Tongue (tissue), 2 donors: ENCODE measurements around the gene PCCA. TPM values are rescaled to one million over a fixed set of nuclear protein-coding genes. Genes with fewer than 3 reads are reported as not detected.
A peak's percentile ranks its signal among the peaks of the same experiment; 100 is the strongest.
"Not testable (repeated sequence)": the region's sequence is repeated elsewhere in the genome, so short reads cannot be mapped to it uniquely, and the experiment has no call there.

Experiments used
- DNase-seq: peaks from one replicate; pipeline ENCODE4 v3.0.0-alpha.2; 2015
- total RNA-seq: library from RNA; depleted of rRNA; stranded (reverse); fragments of >200 nt; gene quantifications from one replicate; pipeline ENCODE4 v1.2.3, GENCODE V29; 2014

The PCCA gene
- total RNA-seq, 1 donor from 2014 or later: 59.7 TPM

DNA sequence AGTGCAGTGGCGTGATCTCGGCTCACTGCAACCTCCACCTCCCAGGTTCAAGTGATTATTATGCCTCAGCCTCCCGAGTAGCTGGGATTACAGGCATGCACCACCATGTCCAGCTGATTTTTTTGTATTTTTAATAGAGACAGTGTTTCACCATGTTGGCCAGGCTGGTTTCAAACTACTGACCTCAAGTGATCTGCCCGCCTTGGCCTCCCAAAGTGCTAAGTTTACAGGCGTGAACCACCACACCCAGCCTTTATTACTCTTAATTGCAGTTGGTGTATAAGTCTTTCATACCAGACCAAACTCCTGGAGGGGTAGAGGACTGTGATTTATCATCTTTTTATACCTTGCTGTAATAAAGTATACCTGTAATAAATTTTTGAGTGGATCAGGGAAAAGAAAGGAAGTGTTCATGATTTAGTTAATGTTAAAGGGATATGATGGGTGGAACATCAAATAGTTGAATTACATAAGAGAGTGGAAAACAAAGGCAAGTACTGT, 52.6 kb downstream of the PCCA start:
- DNase-seq: not testable (repeated sequence)

DNA sequence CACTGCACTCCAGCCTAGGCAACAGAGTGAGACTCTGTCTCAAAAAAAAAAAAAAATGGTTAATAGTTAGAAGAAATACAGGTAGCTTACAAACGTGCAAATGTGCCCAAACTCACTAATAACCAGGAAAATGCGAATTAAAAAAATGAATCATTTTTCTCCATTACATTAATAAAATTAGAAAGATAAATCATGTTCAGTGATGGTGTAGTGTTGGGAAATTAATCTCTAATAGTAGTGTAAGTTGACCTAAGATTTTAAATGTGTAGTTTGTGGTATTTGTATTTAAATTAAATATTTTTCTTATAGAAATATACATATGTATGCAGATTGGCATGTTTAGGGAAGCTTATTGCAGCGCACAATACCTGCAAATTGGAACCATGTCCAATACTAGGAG, 57.6 kb downstream of the PCCA start:
- DNase-seq: no peak

DNA sequence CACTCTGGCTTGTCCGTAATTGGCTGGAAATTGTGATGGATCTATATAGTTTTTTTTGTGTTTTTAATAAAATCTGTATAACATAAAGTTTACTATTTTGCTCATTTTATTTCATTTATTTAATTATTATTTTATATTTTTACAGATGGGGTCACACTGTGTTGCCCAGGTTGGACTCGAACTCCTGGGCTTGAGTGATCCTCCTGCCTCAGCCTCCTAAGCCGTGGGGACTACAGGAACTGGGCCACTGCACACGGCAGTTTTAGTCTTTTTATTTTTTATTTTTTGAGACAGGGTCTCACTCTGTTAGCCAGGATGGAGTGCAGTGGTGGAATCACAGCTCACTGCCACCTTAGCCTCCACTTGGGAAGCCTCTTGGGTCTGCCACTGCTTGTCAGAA, 58.9 kb downstream of the PCCA start:
- DNase-seq: no peak

DNA sequence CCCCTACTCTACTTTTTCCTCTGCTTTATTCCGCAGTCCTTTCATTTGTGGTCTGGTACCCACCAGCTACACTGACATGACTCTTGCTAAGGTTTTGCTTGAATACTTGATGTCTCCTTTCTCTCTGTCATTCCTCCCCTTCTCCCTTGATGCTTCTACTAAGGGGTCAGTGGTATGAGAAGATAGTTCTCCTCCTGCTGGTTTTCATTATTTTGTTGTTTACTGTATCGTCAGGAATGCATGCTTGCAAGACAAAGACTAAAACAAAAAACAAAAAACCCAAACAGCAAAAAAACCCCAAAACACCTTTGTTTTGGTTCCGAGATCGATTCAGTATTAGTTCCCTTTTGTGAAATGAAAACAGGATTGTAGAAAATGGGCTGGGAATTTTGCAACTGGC, 59.5 kb downstream of the PCCA start:
- DNase-seq: no peak

DNA sequence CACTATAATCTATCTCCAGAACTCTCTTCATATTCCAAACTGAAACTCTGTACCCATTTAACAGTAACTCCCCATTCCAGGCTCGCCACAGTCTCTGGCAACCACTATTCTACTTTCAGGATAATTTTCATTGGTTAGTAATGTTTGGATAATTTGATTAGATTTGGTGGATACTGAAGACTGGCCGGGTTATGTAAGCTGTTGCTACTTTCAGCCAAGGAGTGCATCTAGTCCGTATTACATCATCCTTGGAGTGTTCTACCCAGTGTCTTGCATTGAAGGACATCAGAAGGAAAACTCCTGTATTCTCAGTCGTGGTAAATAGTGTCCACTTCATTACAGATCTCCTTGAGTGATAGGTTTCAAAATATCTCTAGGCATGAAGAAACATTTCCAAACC, 60.5 kb downstream of the PCCA start:
- no peak for DNase-seq

DNA sequence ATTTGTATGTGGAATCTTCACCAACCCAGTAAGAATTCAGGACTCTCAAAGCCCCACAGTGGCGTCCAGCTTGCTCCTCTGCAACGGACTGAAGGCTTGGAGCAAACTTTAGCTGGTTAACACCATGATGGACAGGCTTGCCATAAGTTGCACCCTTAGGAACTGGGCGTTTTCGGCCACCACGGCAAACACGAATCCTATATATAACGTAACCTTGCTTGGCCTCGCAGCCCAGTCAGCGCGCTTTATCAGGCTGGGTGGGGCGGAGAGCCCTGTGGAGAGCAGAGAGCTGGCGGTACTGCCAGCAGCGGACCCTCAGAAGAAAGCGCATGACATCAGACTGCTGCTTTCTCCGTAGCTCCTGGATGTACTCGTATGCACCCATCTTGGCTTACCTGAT, 61.8 kb downstream of the PCCA start:
- not testable (repeated sequence) for DNase-seq

DNA sequence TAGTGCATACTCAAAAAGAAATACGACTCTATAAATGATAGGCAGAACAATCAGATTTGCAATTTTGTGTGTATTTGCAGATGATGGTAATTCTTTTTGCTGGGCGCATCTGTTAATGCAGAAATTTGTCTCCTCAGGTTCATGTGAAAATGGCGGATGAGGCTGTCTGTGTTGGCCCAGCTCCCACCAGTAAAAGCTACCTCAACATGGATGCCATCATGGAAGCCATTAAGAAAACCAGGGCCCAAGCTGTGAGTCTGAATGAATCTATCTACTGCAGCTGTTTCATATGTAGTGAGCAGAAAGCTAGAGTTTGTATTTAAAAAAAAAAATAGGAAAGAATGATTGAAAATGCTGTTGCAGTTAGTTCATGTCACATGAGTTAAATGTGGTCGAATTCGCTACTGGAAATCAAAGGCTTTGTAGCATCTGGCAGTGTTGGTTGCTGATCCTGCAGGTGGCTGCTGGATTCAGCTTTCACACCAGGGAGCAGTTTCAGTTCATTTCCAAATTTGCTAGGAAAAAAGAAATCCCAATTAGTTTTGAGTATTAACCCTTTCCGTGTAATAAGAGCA, 66.0 kb downstream of the PCCA start:
- DNase-seq: peak; percentile 52

DNA sequence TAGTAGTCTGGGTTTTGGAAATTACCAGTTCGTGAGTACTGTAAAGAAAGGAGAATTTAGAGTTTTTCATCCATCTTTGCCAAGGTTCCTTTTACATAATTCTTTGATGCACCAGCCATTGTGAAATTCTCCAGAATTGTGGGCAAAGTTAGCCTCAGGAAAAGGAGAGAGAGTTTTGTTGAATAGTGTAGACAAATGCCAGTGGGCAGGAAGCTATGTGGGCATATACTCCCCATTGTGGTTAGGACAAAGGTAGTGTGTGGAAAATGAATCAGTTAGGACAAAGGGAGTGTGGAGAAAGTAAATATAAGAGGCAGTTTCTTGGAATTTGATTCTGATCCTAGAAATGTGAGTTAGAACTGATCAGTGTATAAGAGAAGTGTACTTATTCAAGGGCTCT, 67.9 kb downstream of the PCCA start:
- no peak for DNase-seq

DNA sequence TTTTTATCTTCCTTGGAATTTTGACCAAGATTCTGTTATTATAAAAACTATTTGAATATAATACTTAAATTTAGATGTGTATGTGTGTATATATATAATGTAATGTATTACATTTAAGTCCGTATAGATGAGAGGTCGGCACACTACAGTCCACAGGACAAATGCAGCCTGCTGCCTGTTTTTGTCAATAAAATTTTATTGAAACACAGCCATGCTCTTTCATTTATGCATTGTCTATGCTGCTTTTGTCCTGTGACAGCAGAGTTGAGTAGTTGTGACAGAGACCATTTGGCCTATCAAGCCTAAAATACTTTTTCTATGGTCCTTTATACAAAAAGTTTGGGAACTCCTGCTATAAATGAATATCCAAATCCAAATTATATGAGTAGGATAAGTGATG, 69.7 kb downstream of the PCCA start:
- no peak for DNase-seq

DNA sequence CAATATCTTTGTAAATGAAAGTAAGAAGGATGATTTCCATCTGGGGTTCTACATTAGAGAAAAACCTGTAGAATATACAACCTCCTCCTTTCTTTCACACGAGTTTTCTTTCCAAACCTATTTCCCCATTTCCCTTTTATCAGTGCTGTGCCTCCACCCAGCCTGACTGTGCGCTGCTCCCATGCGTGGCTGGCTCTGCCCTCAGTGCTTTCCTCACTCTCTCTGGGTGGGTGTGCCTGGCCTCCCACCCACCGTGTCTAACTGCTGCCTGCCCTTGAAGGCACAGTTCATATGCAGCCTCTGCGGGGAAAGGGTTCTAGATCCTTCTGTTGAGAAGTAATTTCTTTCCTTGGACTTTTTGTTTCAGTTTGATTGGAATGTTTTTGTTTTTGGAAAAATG, 70.7 kb downstream of the PCCA start:
- no peak for DNase-seq

DNA sequence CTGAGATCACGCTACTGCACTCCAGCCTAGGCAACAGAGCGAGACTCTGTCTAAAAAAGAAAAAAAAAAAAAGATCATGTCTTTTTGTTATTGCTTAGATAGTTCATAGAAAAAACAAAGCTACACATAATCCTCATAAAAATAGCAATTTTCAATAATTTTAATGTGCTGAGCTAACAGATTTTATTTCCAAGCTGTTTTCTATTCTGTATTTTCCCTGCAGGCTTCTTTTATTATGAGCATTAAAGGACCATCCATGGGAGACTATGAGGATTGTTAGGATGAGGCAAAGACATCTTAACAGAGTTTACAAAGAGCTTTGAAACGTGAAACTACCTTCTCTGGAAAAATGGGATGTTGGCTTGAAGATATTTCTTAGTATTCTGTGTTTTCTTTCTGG, 71.6 kb downstream of the PCCA start:
- DNase-seq: no peak

DNA sequence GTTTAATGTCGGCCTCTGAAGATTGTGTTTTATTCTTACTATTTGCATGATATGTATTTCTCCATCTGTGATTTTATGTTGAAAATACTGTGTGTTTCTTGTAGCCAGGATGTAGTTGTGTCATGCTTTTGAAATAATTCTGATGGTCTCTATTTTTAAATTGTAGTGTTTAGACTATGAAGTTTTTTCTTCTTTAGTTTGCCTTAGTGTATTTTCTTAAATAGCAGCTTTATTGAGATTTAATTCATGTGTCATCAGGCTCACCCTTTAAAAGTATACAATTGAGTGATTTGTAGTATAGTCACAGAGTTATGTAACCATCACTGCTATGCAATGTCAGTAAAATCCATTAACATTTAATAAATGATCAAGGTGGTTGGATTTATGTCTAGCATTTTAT, 74.5 kb downstream of the PCCA start:
- DNase-seq: no peak

DNA sequence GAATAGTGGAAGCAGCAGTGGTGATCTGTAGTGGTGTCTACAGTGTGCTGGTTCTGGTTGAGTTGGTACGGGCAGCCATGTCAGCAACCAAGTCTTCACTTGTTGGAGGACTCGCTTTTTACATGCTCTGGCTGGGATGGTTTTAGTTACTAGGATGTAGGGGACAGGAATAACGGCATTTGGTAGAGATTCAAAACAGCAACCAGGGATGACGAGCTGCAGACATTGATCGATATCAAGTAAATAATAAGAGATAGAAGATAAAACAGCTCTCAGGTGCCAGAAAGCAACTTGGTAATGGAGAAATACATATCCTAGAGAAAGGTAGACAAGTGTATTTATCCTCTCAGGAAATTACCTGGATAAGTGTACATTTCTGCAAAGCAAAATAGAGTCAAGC, 84.3 kb downstream of the PCCA start:
- no peak for DNase-seq

DNA sequence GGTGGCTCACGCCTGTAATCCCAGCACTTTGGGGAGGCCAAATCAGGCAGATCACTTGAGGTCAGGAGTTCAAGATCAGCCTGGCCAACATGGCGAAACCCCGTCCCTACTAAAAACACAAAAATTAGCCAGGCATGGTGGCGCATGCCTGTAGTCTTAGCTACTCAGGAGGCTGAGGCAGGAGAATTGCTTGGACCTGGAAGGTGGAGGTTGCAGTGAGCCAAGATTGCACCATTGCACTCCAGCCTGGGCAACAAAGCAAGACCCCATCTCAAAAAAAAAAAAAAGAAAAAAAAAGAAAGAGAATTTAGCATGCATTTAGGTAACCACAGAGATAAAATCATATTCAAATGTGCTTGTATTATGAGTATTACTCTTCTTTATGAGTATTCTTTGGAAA, 85.6 kb downstream of the PCCA start:
- not testable (repeated sequence) for DNase-seq

DNA sequence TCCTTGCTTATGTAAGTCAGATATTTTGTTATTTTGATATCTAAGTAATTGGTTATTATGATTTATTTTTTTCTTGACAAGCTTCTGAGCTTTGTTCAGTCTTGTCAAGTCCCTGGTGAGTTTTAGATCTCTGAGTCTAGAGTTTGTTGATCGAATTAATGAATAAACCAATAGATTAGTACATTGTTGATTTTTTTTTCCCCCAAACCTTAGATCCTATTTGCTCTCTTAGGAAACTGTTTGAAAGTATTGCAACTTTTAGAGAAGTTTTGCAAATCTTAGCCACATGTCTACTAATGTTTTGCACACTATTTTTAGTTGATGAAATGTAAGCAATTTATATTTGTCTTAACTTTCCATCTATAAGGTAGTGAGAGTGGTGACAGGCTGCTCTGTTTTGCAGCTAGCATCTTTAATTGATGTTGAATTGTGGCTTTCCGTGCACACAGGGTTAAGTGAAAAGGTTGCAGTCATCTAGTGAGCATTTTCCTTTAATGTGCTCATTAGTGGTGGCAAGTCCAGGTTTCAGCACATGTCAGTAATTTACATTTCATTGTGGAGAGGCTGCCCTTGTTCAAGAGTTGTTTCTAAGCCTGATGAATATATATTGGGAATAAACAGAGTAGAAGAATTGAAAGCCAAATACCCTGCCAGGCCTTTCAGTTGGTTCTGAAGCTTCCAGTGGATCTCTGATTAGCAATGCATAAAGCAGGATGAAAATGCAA, 86.3 kb downstream of the PCCA start:
- DNase-seq: no peak

DNA sequence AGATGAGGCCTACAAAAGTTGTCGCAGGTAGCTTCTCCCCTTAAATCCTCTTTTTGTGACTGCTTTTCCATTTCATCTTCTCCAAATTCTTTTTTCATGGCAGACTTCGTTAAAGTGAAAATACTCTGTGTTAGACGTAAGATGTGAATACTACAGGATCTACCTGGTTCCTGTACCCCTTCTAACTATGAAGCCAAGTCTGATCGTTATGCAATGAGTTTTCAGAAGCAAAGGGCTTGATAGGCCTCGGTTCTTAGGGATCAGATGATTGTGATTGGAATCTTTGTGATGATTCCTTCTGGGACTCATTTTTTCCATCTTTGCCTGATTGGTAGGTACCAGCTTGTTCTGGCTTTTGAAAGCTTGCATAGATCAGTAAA, 86.9 kb downstream of the PCCA start:
- no peak for DNase-seq

DNA sequence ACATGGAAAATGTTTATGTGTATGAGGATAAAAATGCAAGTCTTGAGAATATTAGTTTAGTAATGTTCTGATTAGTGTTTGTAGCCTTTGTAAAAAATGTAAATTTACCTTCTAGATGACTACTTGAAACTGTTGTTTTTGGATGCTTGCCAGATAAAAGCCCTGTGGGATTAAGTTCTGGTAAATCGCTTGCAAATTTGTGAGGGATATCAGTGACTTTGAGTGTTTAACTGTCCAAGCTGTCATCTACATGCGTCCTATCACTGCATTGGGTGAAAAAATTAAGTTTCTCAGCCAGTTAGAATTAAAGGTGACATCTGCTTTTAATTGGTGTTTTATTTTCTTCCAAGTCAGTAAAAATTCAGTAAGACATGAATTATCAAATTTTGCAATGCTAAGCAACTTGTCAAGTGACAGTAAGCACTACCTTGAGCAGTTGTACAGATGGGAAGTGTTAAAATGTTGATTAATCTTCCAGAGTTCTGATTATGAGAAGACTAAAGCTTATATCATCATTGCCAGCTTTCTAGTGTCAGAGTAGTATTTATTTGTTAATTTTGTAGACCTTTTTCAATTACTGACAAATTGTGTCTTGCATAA, 88.0 kb downstream of the PCCA start:
- peak; percentile 21 for DNase-seq

DNA sequence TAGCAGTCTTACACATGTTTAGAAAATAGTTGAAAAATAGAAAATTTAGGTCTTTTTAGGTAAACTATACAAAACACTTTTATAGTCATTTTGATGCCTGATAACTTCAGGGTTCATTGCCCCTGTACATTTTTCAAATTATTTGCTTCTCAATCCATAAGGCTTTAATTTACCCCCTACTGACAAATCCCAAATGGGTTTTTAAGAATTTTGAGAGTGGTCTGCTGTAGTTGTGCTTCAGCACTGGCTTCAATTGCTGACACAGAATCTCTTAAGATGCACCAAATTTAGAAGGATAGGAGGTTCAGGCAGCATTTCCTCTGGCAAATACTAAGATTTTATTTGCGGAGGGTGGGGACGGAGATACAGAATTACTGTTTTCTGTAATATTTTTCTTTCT, 89.4 kb downstream of the PCCA start:
- DNase-seq: no peak

DNA sequence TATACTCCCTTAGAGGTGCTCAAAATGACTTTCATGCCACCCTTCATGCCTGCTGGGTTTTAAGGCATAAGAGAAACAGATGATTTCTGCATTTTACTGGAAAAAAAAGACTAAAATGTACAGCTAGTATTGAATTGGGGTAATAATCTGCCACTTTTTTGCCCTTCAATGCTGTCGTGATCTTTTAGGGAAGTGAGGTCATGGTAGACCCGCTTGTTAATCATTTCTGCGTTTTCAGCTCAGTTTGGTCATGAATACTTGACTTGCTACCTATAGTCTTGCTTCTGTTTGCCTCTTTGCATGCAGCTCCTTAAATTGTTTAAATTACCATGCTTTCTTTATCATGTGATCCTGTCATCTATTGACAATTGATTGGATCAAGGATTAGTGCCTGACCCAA, 90.4 kb downstream of the PCCA start:
- no peak for DNase-seq

DNA sequence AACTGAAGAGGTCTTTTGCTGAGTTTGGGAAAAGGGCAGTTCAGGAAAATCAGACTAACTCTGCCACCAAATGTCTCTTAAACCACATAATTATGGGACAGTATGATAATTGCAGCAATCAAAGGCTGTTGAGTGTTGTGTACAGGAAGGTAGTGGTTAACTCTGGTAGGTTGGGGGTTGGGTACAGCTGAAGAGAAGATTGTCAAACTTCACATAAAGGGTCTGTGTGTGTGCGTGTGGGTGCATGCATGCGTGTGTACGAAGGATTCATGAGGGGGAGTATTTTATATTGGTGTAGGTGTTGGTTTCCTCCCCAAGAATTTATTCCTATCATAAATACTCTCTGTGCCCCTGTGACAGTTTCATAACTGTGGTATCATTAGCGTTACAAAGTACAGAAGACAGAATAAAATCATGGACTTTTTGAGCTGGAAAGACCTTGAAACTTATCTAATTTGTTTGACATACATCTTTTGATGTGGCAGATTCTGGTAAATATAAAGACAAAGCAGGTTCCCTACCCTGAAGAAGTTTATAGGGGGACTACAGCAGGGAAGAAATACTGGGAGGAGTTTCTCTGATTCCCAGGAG, 94.1 kb downstream of the PCCA start:
- no peak for DNase-seq

DNA sequence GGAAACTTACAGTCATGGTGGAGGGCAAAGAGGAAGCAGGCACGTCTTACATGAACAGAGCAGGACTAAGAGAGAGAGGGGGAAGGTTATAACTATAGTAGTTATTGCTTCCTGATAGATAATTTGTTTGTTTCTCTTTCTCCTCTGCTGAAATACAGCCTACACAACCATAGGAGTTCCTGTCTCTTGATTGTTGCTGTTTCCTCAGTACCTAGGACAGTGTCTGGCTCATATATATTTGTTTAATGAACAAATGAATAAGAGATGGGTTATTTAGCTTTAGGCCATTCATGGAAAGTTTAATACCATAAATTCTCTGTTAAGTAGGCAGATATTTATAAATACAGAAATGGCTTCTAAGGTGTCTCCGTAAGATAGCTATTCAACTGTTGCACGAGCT, 95.2 kb downstream of the PCCA start:
- DNase-seq: no peak

DNA sequence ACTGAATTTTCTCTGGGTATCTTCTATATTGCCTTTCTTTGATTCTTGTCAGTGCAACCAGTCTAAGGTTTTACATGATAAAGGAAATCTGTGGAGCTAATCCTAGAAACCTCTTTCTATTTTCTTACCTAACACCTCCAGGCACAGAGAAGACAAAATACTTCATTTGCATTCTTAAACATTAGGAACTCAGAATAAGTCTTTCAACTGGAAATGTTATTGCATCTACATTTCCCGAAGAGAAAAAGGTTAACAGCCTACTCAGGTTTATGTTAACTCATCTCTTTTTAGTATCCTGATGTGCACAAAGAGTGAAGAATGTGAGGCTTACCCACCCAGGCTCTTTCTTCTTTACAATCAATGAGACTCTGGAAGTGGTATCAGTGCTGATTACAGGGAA, 106.7 kb downstream of the PCCA start:
- DNase-seq: no peak

DNA sequence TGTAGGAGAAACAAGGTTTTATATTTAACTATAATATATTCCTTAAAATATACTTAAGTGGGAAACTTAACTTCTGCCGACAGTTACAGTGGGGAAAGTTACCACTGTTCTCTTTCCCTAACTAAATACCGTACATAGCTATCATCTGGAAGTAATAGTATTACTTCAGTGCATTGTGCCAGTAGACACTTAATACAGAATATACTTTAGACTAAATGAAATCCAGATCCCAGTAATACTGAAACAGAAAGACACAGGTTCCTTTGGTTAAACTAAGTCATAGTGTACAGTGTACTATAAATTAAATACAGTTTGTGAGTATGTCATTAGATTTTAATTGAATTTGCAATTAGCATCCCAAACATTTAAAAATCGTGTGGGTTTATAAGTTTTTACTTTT, 107.5 kb downstream of the PCCA start:
- DNase-seq: no peak

DNA sequence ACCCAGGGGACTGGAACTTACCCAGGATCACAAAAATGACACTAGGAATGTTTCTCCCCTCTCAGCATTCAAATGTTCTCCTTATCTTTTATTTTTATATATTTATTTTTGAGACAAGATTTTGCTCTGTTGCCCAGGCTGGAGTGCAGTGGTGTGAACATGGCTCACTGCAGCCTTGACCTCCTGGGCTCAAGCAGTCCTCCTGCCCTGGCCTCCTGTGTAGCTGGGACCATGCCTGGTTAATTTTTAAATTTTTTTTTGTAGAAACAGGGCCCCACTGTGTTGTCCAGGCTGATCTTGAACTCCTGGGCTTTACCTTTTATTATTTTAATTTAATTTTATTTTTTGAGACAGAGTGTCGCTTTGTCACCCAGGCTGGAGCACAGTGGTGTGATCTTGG, 108.2 kb downstream of the PCCA start:
- no peak for DNase-seq
